IPS-11a (cell line): Measurements from ENCODE around the gene ARMCX4.
A peak's percentile ranks its signal among the peaks of the same experiment; 100 is the strongest.
"Not testable (repeated sequence)": the region's sequence is repeated elsewhere in the genome, so short reads cannot be mapped to it uniquely, and the experiment has no call there.

Source experiments
- H3K4me3 ChIP-seq: one replicate; pipeline ENCODE4 v1.5.1; 2013; ENCODE audit warnings: low read depth, low read length, control low read depth

ARMCX4 gene

DNA sequence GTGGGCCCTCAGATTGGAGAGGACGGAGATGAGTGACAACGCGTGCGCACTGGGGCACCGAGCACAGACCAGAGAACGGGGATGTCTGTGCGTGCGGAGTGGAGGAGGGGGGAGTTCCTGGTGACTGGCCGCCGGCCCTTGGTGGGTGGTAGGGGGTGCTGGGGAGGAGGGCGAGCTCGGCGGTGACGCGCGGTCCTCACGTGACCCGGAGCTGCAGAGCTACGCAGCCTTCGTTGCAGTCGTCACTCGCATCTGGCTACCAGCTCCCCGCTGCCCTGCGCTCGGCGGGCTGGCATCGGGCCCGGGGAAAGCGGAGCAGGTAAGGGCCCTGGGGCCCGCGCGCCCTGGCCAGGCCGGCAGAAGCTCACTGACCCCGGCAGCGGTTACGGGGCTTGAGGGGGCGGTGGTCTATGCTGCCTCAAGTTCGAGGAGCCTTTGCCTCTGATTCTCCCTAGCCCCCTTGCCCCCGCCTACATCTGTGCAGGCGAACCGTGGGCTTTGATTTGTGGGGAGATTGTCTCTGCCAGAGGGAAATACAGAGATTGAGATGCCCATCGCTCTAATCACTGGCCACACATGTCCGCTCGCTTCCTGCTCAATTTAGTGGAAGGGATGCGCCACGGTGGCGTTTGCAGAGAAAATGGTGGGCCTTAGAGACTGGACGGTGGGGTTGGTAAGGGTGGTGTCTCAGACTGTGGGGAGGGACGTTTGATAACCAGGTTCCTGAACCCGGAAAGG is at the start of gene ARMCX4:
Gene ARMCX4, plus strand, starts transcription at position 245 of the 738 bp plus-strand sequence. CDS start 3,134 bp downstream, outside the sequence.
- peak within 1 kb of the TSS; percentile 57 for H3K4me3 ChIP-seq

GRCh38 chrX:101442085-101442484 is 43.2 kb upstream of the ARMCX4 start:
- H3K4me3 ChIP-seq = no peak overlapping the region

DNA sequence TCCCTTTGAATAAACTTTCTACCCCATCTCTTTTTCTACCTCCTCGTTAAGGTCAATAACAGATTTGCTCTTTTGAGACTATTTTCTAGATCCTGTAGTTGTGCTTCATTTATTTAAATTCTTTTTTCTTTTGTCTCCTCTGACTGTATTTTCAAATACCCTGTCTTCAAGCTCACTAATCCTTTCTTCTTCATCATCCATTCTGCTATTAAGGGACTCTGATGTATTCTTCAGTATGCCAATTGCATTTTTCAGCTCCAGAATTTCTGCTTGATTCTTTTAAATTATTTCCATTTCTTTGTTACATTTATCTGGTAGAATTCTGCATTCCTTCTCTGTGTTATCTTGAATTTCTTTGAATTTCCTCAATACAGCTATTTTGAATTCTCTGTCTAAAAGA is 36.0 kb upstream of the ARMCX4 start:
- no peak overlapping the region for H3K4me3 ChIP-seq

- no peak overlapping the region for H3K4me3 ChIP-seq
Observed at GRCh38 chrX:101450085-101450484, 35.2 kb upstream of the ARMCX4 start.

DNA sequence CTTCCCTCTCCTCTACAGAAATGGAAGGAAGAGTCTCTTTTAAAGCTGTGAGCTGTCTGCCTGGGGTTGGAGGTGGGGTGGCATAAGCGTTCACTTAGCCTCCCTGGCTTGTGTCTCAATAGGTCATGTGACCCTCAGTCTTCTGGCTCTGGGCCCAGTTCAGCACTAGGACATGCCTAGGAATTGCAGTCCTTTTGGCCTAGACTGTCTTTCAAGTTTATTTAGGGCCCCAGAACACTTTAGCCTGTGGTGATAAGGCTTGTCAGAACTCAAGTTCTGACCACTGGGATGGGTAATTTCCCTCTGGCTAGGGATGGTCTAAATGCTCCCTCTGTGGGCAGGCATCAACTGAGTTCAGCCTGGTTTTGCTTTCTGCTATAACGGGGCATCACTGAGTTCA is 34.3 kb upstream of the ARMCX4 start:
- H3K4me3 ChIP-seq = no peak overlapping the region

- H3K4me3 ChIP-seq = no peak overlapping the region
Observed at GRCh38 chrX:101452056-101452455, 33.2 kb upstream of the ARMCX4 start.

GRCh38 chrX:101460669-101461068 is 24.6 kb upstream of the ARMCX4 start:
- no peak overlapping the region for H3K4me3 ChIP-seq

- no peak overlapping the region for H3K4me3 ChIP-seq
Observed at GRCh38 chrX:101462892-101463291, 22.4 kb upstream of the ARMCX4 start.

GRCh38 chrX:101478366-101478765 is 6.9 kb upstream of the ARMCX4 start:
- no peak overlapping the region for H3K4me3 ChIP-seq

DNA sequence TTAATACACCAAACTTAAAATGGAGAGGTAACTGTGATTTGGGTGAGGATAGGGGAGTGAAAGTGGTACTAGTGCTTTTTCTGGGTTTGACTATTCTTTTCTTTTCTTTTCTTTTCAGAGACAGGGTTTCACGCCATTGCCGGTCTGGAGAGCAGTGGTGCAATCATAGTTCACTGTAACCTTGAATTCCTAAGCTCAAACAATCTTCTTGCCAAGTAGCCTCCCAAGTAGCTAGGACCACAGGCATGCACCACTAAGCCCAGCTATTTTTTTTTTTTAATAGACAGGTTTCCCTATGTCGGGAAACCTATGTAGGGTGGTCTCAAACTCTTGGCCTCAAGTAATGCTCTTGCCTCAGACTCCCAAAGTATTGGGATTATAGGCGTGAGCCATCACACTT is 3.0 kb upstream of the ARMCX4 start:
- H3K4me3 ChIP-seq = no peak overlapping the region

DNA sequence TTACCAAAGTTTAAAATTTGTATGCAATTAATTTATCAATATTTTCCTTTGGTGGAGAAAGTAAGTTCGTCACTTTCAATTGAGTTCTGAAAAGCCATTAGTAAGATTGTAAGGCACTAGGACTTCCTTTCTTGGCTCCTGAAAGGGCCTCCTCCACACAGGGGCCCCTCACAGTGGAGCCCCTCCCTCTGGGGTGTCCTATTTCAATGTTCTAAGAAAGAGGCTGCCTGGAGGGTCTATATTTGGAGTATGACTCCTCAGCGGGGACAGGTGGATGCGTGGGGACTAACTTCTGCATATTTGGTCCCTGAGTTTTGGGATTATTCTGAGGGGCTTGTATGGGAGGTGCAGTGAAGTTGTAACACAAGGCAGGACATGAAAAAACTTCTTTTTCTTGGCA is 1.6 kb upstream of the ARMCX4 start:
- no peak overlapping the region for H3K4me3 ChIP-seq

DNA sequence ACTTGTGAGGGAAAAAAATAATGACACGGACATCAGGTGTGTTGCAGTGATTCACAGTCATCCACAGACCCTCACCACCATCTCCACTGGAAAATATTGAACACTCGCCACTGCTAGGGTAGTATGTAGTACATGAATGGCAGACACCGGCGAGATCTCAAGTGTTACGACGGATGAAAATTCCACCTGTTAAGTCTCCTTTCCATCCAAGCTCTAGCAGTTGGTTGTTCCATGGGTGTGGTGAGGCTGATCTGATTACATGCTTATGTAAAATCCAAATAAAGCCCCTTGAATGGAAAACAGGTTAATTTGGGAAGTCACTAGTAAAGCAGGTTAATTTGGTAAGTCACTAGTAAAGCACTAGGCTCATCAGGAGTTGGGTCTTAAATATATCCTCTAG is 1.1 kb upstream of the ARMCX4 start:
- H3K4me3 ChIP-seq = no peak overlapping the region

DNA sequence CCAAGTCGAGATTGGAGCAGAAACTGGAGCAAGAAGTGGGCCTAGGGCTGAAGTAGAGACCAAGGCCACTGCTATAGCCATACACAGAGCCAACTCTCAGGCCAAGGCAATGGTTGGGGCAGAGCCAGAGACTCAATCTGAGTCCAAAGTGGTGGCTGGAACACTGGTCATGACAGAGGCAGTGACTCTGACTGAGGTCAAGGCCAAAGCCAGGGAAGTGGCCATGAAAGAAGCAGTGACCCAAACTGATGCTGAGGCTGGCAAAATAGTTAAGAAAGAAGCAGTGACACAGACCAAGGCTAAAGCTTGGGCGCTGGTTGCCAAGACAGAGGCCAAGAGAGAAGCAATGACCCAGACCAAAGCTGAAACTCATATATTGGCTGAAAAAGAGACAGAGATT is 3.5 kb downstream of the ARMCX4 start:
- H3K4me3 ChIP-seq = no peak overlapping the region

DNA sequence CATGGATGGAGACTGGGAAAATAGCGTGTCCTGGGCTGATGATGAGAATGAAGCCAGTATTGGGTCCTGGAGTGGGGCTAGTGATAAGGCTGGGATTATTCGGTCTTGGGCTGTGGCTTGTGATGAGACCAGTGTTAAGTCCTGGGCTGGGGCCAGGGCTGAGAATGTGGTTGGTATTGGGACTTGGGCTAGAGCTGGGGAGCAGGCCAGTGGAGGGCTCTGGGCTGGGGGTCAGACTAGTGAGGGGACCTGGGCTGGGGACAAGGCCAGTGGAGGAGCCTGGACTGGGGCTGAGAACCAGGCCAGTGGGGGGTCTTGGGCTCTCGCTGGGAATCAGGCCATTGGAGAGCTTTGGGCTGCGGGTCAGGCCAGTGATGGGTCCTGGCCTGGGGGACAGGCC is 6.7 kb downstream of the ARMCX4 start:
- no peak overlapping the region for H3K4me3 ChIP-seq

- no peak overlapping the region for H3K4me3 ChIP-seq
Observed at GRCh38 chrX:101493225-101493624, 8.0 kb downstream of the ARMCX4 start.

DNA sequence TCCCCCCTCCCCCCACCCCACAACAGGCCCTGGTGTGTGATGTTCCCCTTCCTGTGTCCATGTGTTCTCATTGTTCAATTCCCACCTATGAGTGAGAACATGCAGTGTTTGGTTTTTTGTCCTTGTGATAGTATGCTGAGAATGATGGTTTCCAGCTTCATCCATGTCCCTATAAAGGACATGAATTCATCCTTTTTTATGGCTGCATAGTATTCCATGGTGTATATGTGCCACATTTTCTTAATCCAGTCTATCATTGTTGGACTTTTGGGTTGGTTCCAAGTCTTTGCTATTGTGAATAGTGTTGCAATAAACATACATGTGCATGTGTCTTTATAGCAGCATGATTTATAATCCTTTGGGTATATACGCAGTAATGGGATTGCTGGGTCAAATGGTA is 17.7 kb downstream of the ARMCX4 start:
- not testable (repeated sequence) for H3K4me3 ChIP-seq

GRCh38 chrX:101507372-101507771 is 22.1 kb downstream of the ARMCX4 start:
- no peak overlapping the region for H3K4me3 ChIP-seq

GRCh38 chrX:101507986-101508385 is 22.7 kb downstream of the ARMCX4 start:
- H3K4me3 ChIP-seq = no peak overlapping the region

GRCh38 chrX:101530944-101531343 is 45.7 kb downstream of the ARMCX4 start:
- H3K4me3 ChIP-seq = no peak overlapping the region
